ENCODE measurements around the gene HNF1A. TPM values are rescaled to one million over a fixed set of nuclear protein-coding genes. Genes with fewer than 3 reads are reported as not detected.

The HNF1A gene
- total and polyA plus RNA-seq, 2 of the 4 experiments (the other 2 are of a cell fraction) = under 0.01 TPM; not detected in 1

GRCh38 chr12:121043067-121043466, 64.7 kb downstream of the HNF1A start:
- no peaks in the 10 kb centered on the region for H3K36me3 ChIP-seq (ENCODE audit: control insufficient read depth, insufficient read depth, low read length)
- in situ Hi-C loops (cut with MboI; ENCODE audit: low sequenced_read_pairs) = no loop called here
- CTCF ChIA-PET = no interaction called here

More at GRCh38 chr12:121043067-121043466, 64.7 kb downstream of the HNF1A start:
- Histone ChIP-seq H3K4me1 (ENCODE audit: control insufficient read depth, insufficient read depth, low read length) (no peaks in the 10 kb centered on the region), H3K9ac (ENCODE audit: low read depth, low read length) (no peak overlapping the region), H3K4me2 (ENCODE audit: low read depth, low read length) (no peak overlapping the region), H2AK5ac (ENCODE audit: low read depth, low read length) (no peak overlapping the region), H3K27ac (ENCODE audit: insufficient read depth, low read length) (no peak overlapping the region), H3K27me3 (ENCODE audit: control insufficient read depth, insufficient read depth, low read length) (peaks cover 19% of the 10 kb centered on the region), H2AFZ (replicated peaks; ENCODE audit: low read length, poor library complexity) (no peak overlapping the region), H3K79me1 (ENCODE audit: low read depth in 1 of 2, low read length in 2 of 2) (no peaks in the 10 kb centered on the region), H4K5ac (ENCODE audit: low read depth, low read length) (no peak overlapping the region), H3K18ac (ENCODE audit: low read depth, low read length) (no peak overlapping the region), H3K56ac (ENCODE audit: extremely low read depth, insufficient read depth, low read length) (no peak overlapping the region), H2BK5ac (ENCODE audit: low read depth, low read length, poor library complexity, severe bottlenecking) (no peak overlapping the region), H4K8ac (ENCODE audit: low read depth in 2 of 2, low read length in 2 of 2) (no peak overlapping the region), H2BK120ac (ENCODE audit: low read depth, low read length) (no peak overlapping the region), H4K20me1 (ENCODE audit: insufficient read depth, low read length) (no peaks in the 10 kb centered on the region), H4K91ac (ENCODE audit: insufficient read depth, low read depth, low read length) (no peak overlapping the region), H3K23ac (ENCODE audit: low read depth, low read length) (no peak overlapping the region), H3K14ac (replicated peaks; ENCODE audit: low read depth, low read length) (no peak overlapping the region), H3K9me1 (ENCODE audit: insufficient read depth, low read length) (no peaks in the 10 kb centered on the region), H3K9me3 (ENCODE audit: control insufficient read depth, insufficient read depth, low read length) (no peaks in the 10 kb centered on the region), H2BK15ac (ENCODE audit: low read depth, low read length) (no peak overlapping the region), H3K4me3 (ENCODE audit: insufficient read depth, low read depth, low read length) (no peak overlapping the region), H3K4ac (ENCODE audit: low read depth, low read length) (no peak overlapping the region), H2BK20ac (ENCODE audit: low read depth, low read length) (no peak overlapping the region), H2AK9ac (replicated peaks; ENCODE audit: low read depth, low read length, poor library complexity) (no peak overlapping the region)
- BruUV-seq (replicated peaks) = no TSS peak
- ATAC-seq (ENCODE audit: low read depth) = no peak
- TF ChIP-seq NFE2L2 (IDR thresholded peaks at IDR 0.05; ENCODE audit: low read depth, low read length) (no peak), RCOR1 (IDR thresholded peaks at IDR 0.05; ENCODE audit: insufficient replicate concordance, low read length) (no peak), POLR2A (IDR thresholded peaks at IDR 0.05; ENCODE audit: low read depth, low read length) (no peak), ELK1 (IDR thresholded peaks at IDR 0.05; ENCODE audit: borderline replicate concordance, low read depth, low read length) (no peak), CTCF (conservative IDR thresholded peaks at IDR 0.05; ENCODE audit: low read depth, low read length) (no peak), SMC3 (IDR thresholded peaks at IDR 0.05; ENCODE audit: low read depth, low read length) (no peak), CEBPB (IDR thresholded peaks at IDR 0.05; ENCODE audit: low read depth, low read length) (no peak), RAD21 (IDR thresholded peaks at IDR 0.05; ENCODE audit: low read length) (no peak), BHLHE40 (IDR thresholded peaks at IDR 0.05; ENCODE audit: low read depth, low read length) (no peak), CHD1 (IDR thresholded peaks at IDR 0.05; ENCODE audit: low read depth, low read length) (no peak), USF2 (IDR thresholded peaks at IDR 0.05; ENCODE audit: low read depth, low read length) (no peak), MXI1 (IDR thresholded peaks at IDR 0.05; ENCODE audit: borderline replicate concordance, low read depth, low read length) (no peak), MAZ (IDR thresholded peaks at IDR 0.05; ENCODE audit: borderline replicate concordance, low read depth, low read length) (no peak), MAFK (IDR thresholded peaks at IDR 0.05; ENCODE audit: low read depth, low read length) (no peak), FOS (IDR thresholded peaks at IDR 0.05; ENCODE audit: low read depth, low read length) (no peak), RFX5 (IDR thresholded peaks at IDR 0.05; ENCODE audit: low read depth, low read length) (no peak)
- POLR2A ChIA-PET (ENCODE audit: unreplicated experiment) = no interaction called here
- WGBS, 2 experiments (ENCODE audit: extremely low coverage in 2 of 2, insufficient read length in 1 of 2) = 69% methylated on average over 4 of the region's 4 CpGs; no CpG with 5 or more reads in 1 of the 2 experiments
- dilution Hi-C loops (cut with HindIII; ENCODE audit: low sequenced_read_pairs, unreplicated experiment) = no loop called here
- no peak for DNase-seq
- intact Hi-C loops (cut with micrococcal nuclease) = no loop called here

All from IMR-90 (cell line).